NCI-H2171 (cell line): ENCODE measurements around the gene MLC1.
A peak's percentile ranks its signal among the peaks of the same experiment; 100 is the strongest.

Experiments used
- DNase-seq: peaks from one replicate; lab custom pipeline; 2025; lab: John Stamatoyannopoulos, UW

The MLC1 gene

GRCh38 chr22:50085211-50085972 is at the start of gene MLC1:
Gene MLC1 (minus strand): TSS chr22:50085426. CDS start chr22:50084902, 524 bp downstream.
- no peak for DNase-seq

GRCh38 chr22:50134481-50134880 is 49.3 kb upstream of the MLC1 start:
- DNase-seq = no peak

GRCh38 chr22:50131894-50132293 is 46.7 kb upstream of the MLC1 start:
- DNase-seq = no peak

- DNase-seq = no peak
Measured at GRCh38 chr22:50129121-50129736, 44.0 kb upstream of the MLC1 start.

- DNase-seq = no peak
Measured at GRCh38 chr22:50125029-50125428, 39.8 kb upstream of the MLC1 start.

GRCh38 chr22:50123119-50123518 is 37.9 kb upstream of the MLC1 start:
- no peak for DNase-seq

- no peak for DNase-seq
Measured at GRCh38 chr22:50121202-50121740, 36.0 kb upstream of the MLC1 start.

- DNase-seq = no peak
Measured at GRCh38 chr22:50119768-50120251, 34.6 kb upstream of the MLC1 start.

- DNase-seq = no peak
Measured at GRCh38 chr22:50119169-50119767, 34.0 kb upstream of the MLC1 start.

- no peak for DNase-seq
Measured at GRCh38 chr22:50118557-50119168, 33.4 kb upstream of the MLC1 start.

- no peak for DNase-seq
Measured at GRCh38 chr22:50118129-50118528, 32.9 kb upstream of the MLC1 start.

GRCh38 chr22:50117168-50117762 is 32.0 kb upstream of the MLC1 start:
- no peak for DNase-seq

- DNase-seq = no peak
Measured at GRCh38 chr22:50115693-50116092, 30.5 kb upstream of the MLC1 start.

- peak; percentile 45 for DNase-seq
Measured at GRCh38 chr22:50114221-50115021, 29.2 kb upstream of the MLC1 start.

- no peak for DNase-seq
Measured at GRCh38 chr22:50112151-50113118, 27.2 kb upstream of the MLC1 start.

GRCh38 chr22:50111056-50111455 is 25.8 kb upstream of the MLC1 start:
- DNase-seq = no peak

- DNase-seq = no peak
Measured at GRCh38 chr22:50107529-50107928, 22.3 kb upstream of the MLC1 start.

- DNase-seq = no peak
Measured at GRCh38 chr22:50105208-50106100, 20.2 kb upstream of the MLC1 start.

GRCh38 chr22:50104141-50104544 is 18.9 kb upstream of the MLC1 start:
- DNase-seq = no peak
